Measurements from ENCODE around the gene NCOA1. TPM values are rescaled to one million over a fixed set of nuclear protein-coding genes. Genes with fewer than 3 reads are reported as not detected.

Gene NCOA1
- polyA plus RNA-seq, 4 donors: 13.8 to 48.5 (median 20.4) TPM

DNA sequence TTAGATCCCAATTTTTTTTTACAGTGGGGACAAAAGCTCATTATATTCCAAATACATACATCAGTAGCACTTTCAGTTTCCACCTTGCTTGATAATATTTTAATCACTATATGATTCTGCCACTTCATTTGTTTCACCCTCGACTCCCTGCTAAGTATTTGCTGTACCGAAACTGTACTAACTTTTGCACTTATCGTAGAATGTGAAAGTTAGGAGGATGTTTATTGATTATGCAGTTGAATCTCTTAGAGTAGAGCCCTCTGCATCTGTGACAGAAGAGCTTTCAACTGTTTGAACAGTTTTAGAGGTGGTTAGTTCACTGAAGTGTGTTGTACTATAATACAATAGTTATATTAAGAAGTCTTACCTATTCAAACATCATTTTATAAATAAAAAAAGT lies 20.8 kb downstream of the NCOA1 start:
- WGBS, 3 donors: 2 to 37% (median 10%) methylated on average over 3 of the region's 3 CpGs
- Histone ChIP-seq H3K36me3 (ENCODE audit: control insufficient read depth in 3 of 3, insufficient read depth in 2 of 3, low read depth in 1 of 3, low read length in 3 of 3) (no peaks in the 10 kb centered on the region), H3K4me3 (ENCODE audit: low read depth in 1 of 3, low read length in 3 of 3) (no peak overlapping the region), H3K27me3 (ENCODE audit: control insufficient read depth in 3 of 3, insufficient read depth in 3 of 3, low read length in 3 of 3) (no peaks in the 10 kb centered on the region), H3K9me3 (ENCODE audit: control insufficient read depth in 2 of 2, insufficient read depth in 1 of 2, low read depth in 1 of 2, low read length in 1 of 2) (no peaks in the 10 kb centered on the region), H3K27ac (ENCODE audit: low read depth in 1 of 3, low read length in 2 of 3) (no peak overlapping the region), H3K4me1 (ENCODE audit: control insufficient read depth in 3 of 3, insufficient read depth in 2 of 3, low read depth in 1 of 3, low read length in 2 of 3) (peaks cover 3 to 33% (median 6%) of the 10 kb centered on the region in 3 donors)
- DNase-seq (peak in 1 of 2 donors; percentile 34), FAIRE-seq (no peak)

DNA sequence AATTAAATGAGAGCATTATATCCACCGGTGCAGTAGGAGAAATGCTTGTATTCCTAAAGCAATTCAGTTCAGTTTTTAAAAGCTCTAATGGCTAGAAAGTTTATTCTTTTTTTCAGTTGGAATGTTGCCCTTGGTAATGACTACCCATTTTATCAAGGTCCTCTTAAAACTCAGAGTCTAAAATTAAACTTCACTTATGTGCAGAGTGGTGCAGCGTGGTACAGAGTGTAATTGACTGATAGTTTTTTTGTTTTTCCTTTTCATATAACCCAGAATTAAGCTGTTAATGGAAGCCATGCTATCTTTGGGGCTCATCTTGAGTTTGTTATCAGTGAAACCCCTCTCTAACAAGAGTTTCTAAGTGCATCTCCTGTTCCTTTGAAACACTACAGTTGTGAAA lies 21.4 kb downstream of the NCOA1 start:
- 28 to 32% (median 31%) methylated on average over 2 of the region's 2 CpGs for WGBS, 3 donors
- peaks cover 5 to 36% (median 5%) of the 10 kb centered on the region in 3 donors for H3K4me1 ChIP-seq (ENCODE audit: control insufficient read depth in 3 of 3, insufficient read depth in 2 of 3, low read depth in 1 of 3, low read length in 2 of 3)
- H3K9me3 ChIP-seq (ENCODE audit: control insufficient read depth in 2 of 2, insufficient read depth in 1 of 2, low read depth in 1 of 2, low read length in 1 of 2): no peaks in the 10 kb centered on the region
- no peak for FAIRE-seq
- no peaks in the 10 kb centered on the region for H3K27me3 ChIP-seq (ENCODE audit: control insufficient read depth in 3 of 3, insufficient read depth in 3 of 3, low read length in 3 of 3)
- H3K27ac ChIP-seq (ENCODE audit: low read depth in 1 of 3, low read length in 2 of 3): no peak overlapping the region
- H3K36me3 ChIP-seq (ENCODE audit: control insufficient read depth in 3 of 3, insufficient read depth in 2 of 3, low read depth in 1 of 3, low read length in 3 of 3): no peaks in the 10 kb centered on the region
- H3K4me3 ChIP-seq (ENCODE audit: low read depth in 1 of 3, low read length in 3 of 3): no peak overlapping the region
- no peak for DNase-seq

DNA sequence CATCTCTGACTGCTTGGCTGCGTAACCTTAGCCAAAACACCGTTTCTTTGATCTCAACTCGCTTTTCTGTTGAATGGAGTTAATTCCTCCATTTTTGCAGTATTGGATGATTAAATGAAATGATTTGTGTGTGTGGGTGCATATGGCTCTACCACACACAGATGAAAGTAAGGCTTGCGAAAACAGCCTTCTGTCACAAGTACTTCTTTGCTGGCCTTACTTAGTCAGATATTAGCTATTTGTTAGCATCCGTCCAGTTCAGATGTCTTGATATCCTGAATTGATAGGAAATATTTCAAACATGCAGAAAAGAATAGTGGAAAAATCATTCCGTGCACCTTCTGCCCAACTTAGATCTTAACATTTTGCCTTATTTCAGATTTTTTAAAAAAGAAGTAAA lies 21.8 kb downstream of the NCOA1 start:
- no peak for DNase-seq
- no peak for FAIRE-seq
- H3K36me3 ChIP-seq (ENCODE audit: control insufficient read depth in 3 of 3, insufficient read depth in 2 of 3, low read depth in 1 of 3, low read length in 3 of 3): no peaks in the 10 kb centered on the region
- H3K4me3 ChIP-seq (ENCODE audit: low read depth in 1 of 3, low read length in 3 of 3): no peak overlapping the region
- no peaks in the 10 kb centered on the region for H3K9me3 ChIP-seq (ENCODE audit: control insufficient read depth in 2 of 2, insufficient read depth in 1 of 2, low read depth in 1 of 2, low read length in 1 of 2)
- no peak overlapping the region for H3K27ac ChIP-seq (ENCODE audit: low read depth in 1 of 3, low read length in 2 of 3)
- H3K4me1 ChIP-seq (ENCODE audit: control insufficient read depth in 3 of 3, insufficient read depth in 2 of 3, low read depth in 1 of 3, low read length in 2 of 3): peaks cover 5 to 39% (median 5%) of the 10 kb centered on the region in 3 donors
- no peaks in the 10 kb centered on the region for H3K27me3 ChIP-seq (ENCODE audit: control insufficient read depth in 3 of 3, insufficient read depth in 3 of 3, low read length in 3 of 3)
- WGBS, 3 donors: 83 to 84% (median 83%) methylated on average over 6 of the region's 6 CpGs

DNA sequence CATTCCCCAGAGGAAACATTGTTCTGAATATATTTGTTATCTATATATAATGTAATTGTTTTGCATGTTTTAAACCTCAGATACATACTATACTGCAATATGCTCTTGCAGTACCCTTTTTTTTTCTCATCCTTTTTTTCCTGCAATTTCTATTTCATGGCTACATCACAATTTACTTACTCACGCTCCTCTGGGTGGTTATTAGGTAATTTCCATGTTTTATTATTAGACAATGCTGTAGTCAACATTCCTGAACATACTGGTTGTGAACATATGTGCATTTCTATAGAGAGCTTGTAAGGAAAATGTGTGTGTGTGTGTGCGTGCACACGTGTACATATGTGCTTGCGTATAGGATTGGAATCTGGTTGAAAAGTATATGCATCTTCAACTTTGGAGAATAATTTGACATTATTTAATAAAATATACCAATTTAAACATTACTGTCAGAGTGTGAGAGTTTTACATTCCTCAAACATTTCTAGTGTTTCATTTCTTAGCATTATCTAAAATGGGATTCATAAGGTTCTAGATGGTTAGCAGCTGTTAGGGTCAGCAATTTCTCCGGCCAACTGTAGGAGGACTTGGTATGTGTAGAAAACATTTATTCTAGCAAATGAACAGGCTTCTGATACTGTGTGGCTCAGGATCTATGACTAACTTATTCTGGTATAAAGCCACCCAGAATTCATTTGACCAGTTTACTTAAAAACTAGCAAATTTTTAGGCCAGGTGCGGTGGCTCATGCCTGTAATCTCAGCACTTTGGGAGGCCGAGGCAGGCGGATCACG lies 22.4 kb downstream of the NCOA1 start:
- FAIRE-seq (no peak), DNase-seq (no peak)
- Histone ChIP-seq H3K27ac (ENCODE audit: low read depth in 1 of 3, low read length in 2 of 3) (no peak overlapping the region), H3K36me3 (ENCODE audit: control insufficient read depth in 3 of 3, insufficient read depth in 2 of 3, low read depth in 1 of 3, low read length in 3 of 3) (no peaks in the 10 kb centered on the region), H3K4me3 (ENCODE audit: low read depth in 1 of 3, low read length in 3 of 3) (no peak overlapping the region), H3K4me1 (ENCODE audit: control insufficient read depth in 3 of 3, insufficient read depth in 2 of 3, low read depth in 1 of 3, low read length in 2 of 3) (peaks cover 5 to 39% (median 5%) of the 10 kb centered on the region in 3 donors), H3K27me3 (ENCODE audit: control insufficient read depth in 3 of 3, insufficient read depth in 3 of 3, low read length in 3 of 3) (no peaks in the 10 kb centered on the region), H3K9me3 (ENCODE audit: control insufficient read depth in 2 of 2, insufficient read depth in 1 of 2, low read depth in 1 of 2, low read length in 1 of 2) (no peaks in the 10 kb centered on the region)
- 89 to 94% (median 92%) methylated on average over 9 of the region's 9 CpGs for WGBS, 3 donors

DNA sequence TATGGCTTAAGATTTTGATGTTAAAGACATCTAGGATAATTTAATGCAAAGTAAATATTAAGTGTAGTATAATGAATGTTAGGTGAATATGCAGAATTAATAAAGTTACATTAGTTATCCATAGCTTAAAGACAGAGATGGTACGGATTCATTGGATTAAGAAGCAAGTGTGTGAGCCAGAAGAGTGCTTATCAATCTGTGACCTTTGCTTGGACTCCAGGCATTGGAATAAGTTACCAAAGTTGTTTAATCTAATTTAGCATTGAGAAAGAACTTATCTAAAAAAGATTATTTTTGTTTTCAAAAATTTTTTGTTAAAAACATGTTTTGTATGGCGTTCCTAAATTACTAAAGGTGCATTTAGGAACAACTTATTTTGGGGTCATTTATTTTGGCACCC lies 23.8 kb downstream of the NCOA1 start:
- Histone ChIP-seq H3K27ac (ENCODE audit: low read depth in 1 of 3, low read length in 2 of 3) (no peak overlapping the region), H3K9me3 (ENCODE audit: control insufficient read depth in 2 of 2, insufficient read depth in 1 of 2, low read depth in 1 of 2, low read length in 1 of 2) (no peaks in the 10 kb centered on the region), H3K36me3 (ENCODE audit: control insufficient read depth in 3 of 3, insufficient read depth in 2 of 3, low read depth in 1 of 3, low read length in 3 of 3) (no peaks in the 10 kb centered on the region), H3K27me3 (ENCODE audit: control insufficient read depth in 3 of 3, insufficient read depth in 3 of 3, low read length in 3 of 3) (no peaks in the 10 kb centered on the region), H3K4me1 (ENCODE audit: control insufficient read depth in 3 of 3, insufficient read depth in 2 of 3, low read depth in 1 of 3, low read length in 2 of 3) (peaks cover 2 to 32% (median 2%) of the 10 kb centered on the region in 3 donors), H3K4me3 (ENCODE audit: low read depth in 1 of 3, low read length in 3 of 3) (no peak overlapping the region)
- DNase-seq (peak in 1 of 2 donors; percentile 64), FAIRE-seq (no peak)
- 37 to 80% (median 43%) methylated on average over 2 of the region's 2 CpGs for WGBS, 3 donors

DNA sequence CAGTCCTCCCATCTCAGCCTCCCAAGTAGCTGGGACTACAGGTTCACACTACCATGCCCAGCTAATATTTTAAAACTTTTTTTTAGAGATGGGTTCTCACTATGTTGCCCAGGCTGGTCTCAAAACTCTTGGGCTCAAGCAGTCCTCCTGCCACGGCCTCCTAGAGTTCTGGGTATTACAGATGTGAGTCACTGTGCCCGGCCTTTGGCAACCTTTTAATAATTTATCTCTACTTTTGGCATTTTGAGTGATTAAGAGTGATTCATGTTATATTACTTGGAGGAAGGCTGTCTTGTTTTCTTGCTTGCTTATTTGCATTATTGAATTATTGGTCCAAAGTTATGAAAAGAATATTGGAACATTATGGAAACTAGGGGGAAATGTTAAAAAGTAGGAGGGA lies 24.3 kb downstream of the NCOA1 start:
- 13 to 49% (median 25%) methylated on average over 2 of the region's 2 CpGs for whole genome bisulfite sequencing, 3 donors
- no peaks in the 10 kb centered on the region for H3K36me3 ChIP-seq (ENCODE audit: control insufficient read depth in 3 of 3, insufficient read depth in 2 of 3, low read depth in 1 of 3, low read length in 3 of 3)
- no peak overlapping the region for H3K4me3 ChIP-seq (ENCODE audit: low read depth in 1 of 3, low read length in 3 of 3)
- H3K27ac ChIP-seq (ENCODE audit: low read depth in 1 of 3, low read length in 2 of 3): peak overlapping the region in 1 of 3 donors; percentile 32
- H3K4me1 ChIP-seq (ENCODE audit: control insufficient read depth in 3 of 3, insufficient read depth in 2 of 3, low read depth in 1 of 3, low read length in 2 of 3): peaks cover 2 to 32% (median 3%) of the 10 kb centered on the region in 3 donors
- no peak for FAIRE-seq
- DNase-seq: peak in 1 of 2 donors; percentile 65
- H3K9me3 ChIP-seq (ENCODE audit: control insufficient read depth in 2 of 2, insufficient read depth in 1 of 2, low read depth in 1 of 2, low read length in 1 of 2): no peaks in the 10 kb centered on the region
- H3K27me3 ChIP-seq (ENCODE audit: control insufficient read depth in 3 of 3, insufficient read depth in 3 of 3, low read length in 3 of 3): no peaks in the 10 kb centered on the region

DNA sequence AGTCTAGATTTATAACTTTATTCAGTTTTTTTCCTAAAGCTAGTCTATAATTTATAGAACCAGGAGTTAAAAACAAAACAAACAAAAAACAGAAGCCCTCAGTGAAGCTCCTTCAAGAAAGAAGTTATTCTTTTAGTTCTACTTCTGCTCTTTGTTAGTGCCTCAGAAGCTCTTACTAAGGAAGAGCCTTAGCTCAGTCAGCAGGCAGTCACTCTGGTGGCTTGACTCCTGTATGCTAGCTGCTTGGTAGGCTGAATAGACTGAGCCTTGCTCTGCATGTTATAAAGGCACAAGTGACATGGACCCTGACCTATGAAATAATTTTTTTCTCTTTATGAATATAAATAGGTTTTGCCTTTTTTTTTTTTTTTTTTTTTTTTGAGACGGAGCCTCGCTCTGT lies 24.8 kb downstream of the NCOA1 start:
- Histone ChIP-seq H3K27ac (ENCODE audit: low read depth in 1 of 3, low read length in 2 of 3) (peak overlapping the region; percentile 25 to 73 (median 70)), H3K27me3 (ENCODE audit: control insufficient read depth in 3 of 3, insufficient read depth in 3 of 3, low read length in 3 of 3) (no peaks in the 10 kb centered on the region), H3K9me3 (ENCODE audit: control insufficient read depth in 2 of 2, insufficient read depth in 1 of 2, low read depth in 1 of 2, low read length in 1 of 2) (no peaks in the 10 kb centered on the region), H3K36me3 (ENCODE audit: control insufficient read depth in 3 of 3, insufficient read depth in 2 of 3, low read depth in 1 of 3, low read length in 3 of 3) (no peaks in the 10 kb centered on the region), H3K4me1 (ENCODE audit: control insufficient read depth in 3 of 3, insufficient read depth in 2 of 3, low read depth in 1 of 3, low read length in 2 of 3) (peaks cover 2 to 34% (median 6%) of the 10 kb centered on the region in 3 donors), H3K4me3 (ENCODE audit: low read depth in 1 of 3, low read length in 3 of 3) (no peak overlapping the region)
- peak; percentile 38 to 66 for DNase-seq
- FAIRE-seq: no peak
- 93% methylated on average over 2 of the region's 2 CpGs; no CpG with 5 or more reads in 2 of the 3 donors for WGBS, 3 donors

DNA sequence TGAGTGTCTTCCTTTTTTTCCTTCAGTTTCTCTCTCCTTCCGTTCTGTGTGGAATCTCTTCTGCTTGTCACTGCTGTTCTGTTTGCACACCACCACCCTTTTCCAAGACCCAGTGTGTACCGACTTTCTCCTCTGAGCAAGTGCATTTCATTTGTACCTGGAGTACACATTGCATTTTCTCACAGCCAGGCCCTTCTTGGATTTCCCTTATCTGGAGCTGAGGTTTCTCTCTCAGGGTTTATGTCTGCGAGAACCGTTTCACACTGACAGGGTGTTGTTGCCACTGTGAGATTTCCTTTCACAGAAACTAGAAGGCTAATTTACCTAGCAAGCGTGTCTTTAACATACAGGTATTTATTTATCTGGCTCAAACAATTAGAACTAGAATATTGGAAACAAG lies 26.2 kb downstream of the NCOA1 start:
- Histone ChIP-seq H3K27me3 (ENCODE audit: control insufficient read depth in 3 of 3, insufficient read depth in 3 of 3, low read length in 3 of 3) (no peaks in the 10 kb centered on the region), H3K4me1 (ENCODE audit: control insufficient read depth in 3 of 3, insufficient read depth in 2 of 3, low read depth in 1 of 3, low read length in 2 of 3) (peaks cover 2 to 33% (median 6%) of the 10 kb centered on the region in 3 donors), H3K4me3 (ENCODE audit: low read depth in 1 of 3, low read length in 3 of 3) (no peak overlapping the region), H3K36me3 (ENCODE audit: control insufficient read depth in 3 of 3, insufficient read depth in 2 of 3, low read depth in 1 of 3, low read length in 3 of 3) (no peaks in the 10 kb centered on the region), H3K27ac (ENCODE audit: low read depth in 1 of 3, low read length in 2 of 3) (peak overlapping the region in 2 of 3 donors; percentile 20 to 69), H3K9me3 (ENCODE audit: control insufficient read depth in 2 of 2, insufficient read depth in 1 of 2, low read depth in 1 of 2, low read length in 1 of 2) (no peaks in the 10 kb centered on the region)
- DNase-seq (peak; percentile 36 to 42), FAIRE-seq (no peak)
- WGBS, 3 donors: 18 to 48% (median 20%) methylated on average over 5 of the region's 5 CpGs

All from small intestine (tissue), 7 donors.